ENCODE data around the gene DNAJC18.
"Not testable (repeated sequence)": the region's sequence is repeated elsewhere in the genome, so short reads cannot be mapped to it uniquely, and the experiment has no call there.

Gene DNAJC18

GRCh38 chr5:139402561-139403158 lies 36.7 kb downstream of the DNAJC18 start:
- DNase-seq, result peak; percentile 38 to 62 (median 46)

- no peak for DNase-seq
These were observed 37.8 kb downstream of the DNAJC18 start for GRCh38 chr5:139401546-139401945.

GRCh38 chr5:139399501-139400121 lies 39.7 kb downstream of the DNAJC18 start:
- DNase-seq, result no peak

- DNase-seq, result no peak
These were observed 41.4 kb downstream of the DNAJC18 start for GRCh38 chr5:139397921-139398320.

- DNase-seq, result no peak
These were observed 42.6 kb downstream of the DNAJC18 start for GRCh38 chr5:139396691-139397090.

- no peak for DNase-seq
These were observed 43.3 kb downstream of the DNAJC18 start for GRCh38 chr5:139395844-139396640.

GRCh38 chr5:139394654-139395566 lies 44.4 kb downstream of the DNAJC18 start, which contains the start of gene PROB1:
TSS of gene PROB1 (minus strand) at chr5:139395104. CDS start at chr5:139395081, 23 bp downstream.
- DNase-seq, result no peak

- peak in 2 of 3 donors; percentile 41 to 65 for DNase-seq
These were observed 45.1 kb downstream of the DNAJC18 start for GRCh38 chr5:139394123-139394653.

- DNase-seq, result no peak
These were observed 45.7 kb downstream of the DNAJC18 start for GRCh38 chr5:139393497-139394122.

- DNase-seq, result peak; percentile 66 to 84 (median 67)
These were observed 46.4 kb downstream of the DNAJC18 start for GRCh38 chr5:139392678-139393496.

- DNase-seq, result no peak
These were observed 47.0 kb downstream of the DNAJC18 start for GRCh38 chr5:139392324-139392677.

GRCh38 chr5:139391570-139392323 lies 47.6 kb downstream of the DNAJC18 start:
- DNase-seq, result peak; percentile 62 to 64 (median 64)

- DNase-seq, result no peak
These were observed 48.4 kb downstream of the DNAJC18 start for GRCh38 chr5:139390639-139391569.

GRCh38 chr5:139389701-139390638 lies 49.4 kb downstream of the DNAJC18 start, which contains the start of gene MZB1:
TSS of gene MZB1 (minus strand) at chr5:139389913. CDS start at chr5:139389856, 57 bp downstream.
- DNase-seq, result no peak

GRCh38 chr5:139388198-139388821 lies 51.0 kb downstream of the DNAJC18 start:
- no peak for DNase-seq

- no peak for DNase-seq
These were observed 51.6 kb downstream of the DNAJC18 start for GRCh38 chr5:139387611-139388197.

- DNase-seq, result not testable (repeated sequence)
These were observed 52.4 kb downstream of the DNAJC18 start for GRCh38 chr5:139386956-139387355.
